Testis (tissue), 2 donors: ENCODE data around the gene IL22RA1.

Experiments used
- CTCF ChIP-seq, 3 experiments: fragments of 450-650 bp in 2 of 3; fragments of 200-600 bp in 1 of 3; sonication (generic) in 1 of 3; IDR thresholded peaks; one replicate each; pipeline ENCODE4 v1.5.1; 2016 to 2019; ENCODE audit warnings: antibody characterized with exemption in 3 of 3, mild to moderate bottlenecking in 2 of 3, moderate library complexity in 1 of 3
- POLR2A ChIP-seq: fragments of 450-650 bp; IDR thresholded peaks from one replicate; pipeline ENCODE4 v1.6.1; 2017; ENCODE audit warnings: antibody characterized with exemption, mild to moderate bottlenecking, moderate library complexity

GRCh38 chr1:24159366-24159765, 16.4 kb upstream of the IL22RA1 start:
- TF ChIP-seq POLR2A (no peak), CTCF (IDR thresholded peaks at IDR 0.05) (no peak)
